GM18858 (cell line): ENCODE results near the gene INPP4B.

Experiments
- ATAC-seq: cut with Tn5 transposase; IDR thresholded peaks from one replicate; pipeline ENCODE4 v1.9.1; 2021; ENCODE audit not compliant: unreplicated experiment

Gene INPP4B

DNA sequence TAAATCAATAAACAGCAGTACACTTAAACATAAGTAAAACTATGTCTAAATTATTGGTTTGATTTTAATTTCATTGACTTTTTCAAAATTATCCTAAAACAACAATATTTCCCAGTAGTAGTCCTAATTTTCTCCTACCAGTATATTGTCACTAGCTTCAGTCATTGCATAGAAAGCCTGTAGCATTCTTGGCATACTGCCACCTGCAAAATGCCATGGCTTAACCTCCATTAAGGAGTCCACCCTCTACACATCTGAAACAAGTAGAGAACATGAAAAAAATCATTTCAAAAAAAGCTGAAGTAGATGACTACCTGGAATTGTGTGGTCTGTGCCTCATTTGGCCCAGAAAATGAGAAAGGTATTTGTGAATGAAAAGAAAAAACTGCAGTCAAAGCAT is 348.5 kb downstream of the INPP4B start:
- ATAC-seq, result no peak

DNA sequence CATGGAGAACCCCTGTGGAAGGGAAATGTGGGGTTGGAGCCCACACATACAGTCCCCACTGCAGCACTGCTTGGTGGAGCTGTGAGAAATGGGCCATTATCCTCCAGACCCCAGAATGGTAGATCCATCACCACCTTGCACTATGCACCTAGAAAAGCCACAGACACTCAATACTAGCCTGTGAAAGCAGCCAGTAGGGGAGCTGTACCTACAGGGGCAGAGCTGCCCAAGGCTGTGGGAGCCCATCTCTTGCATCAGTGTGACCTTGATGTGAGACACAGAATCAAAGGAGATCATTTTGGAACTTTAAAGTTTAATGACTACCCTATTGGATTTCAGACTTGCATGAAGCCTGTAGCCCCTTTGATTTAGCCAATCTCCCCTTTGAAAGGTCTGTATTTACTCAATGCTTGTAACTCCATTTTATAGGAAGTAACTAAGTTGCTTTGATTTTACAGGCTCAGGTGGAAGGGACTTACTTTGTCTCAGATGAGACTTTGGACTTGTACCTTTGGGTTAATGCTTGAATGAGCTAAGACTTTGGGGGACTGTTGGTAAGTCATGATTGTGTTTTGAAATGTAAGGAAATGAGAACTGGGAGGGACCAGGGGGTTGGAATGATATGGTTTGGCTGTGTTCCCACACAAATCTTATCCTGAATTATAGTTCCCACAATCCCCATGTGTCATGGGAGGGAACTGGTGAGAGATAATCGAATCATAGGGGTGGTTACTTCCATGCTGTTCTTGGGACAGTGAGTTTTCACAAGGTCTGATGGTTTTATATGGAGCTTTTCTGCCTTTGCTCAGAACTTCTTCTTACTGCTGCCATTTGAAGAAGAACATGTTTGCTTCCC is 352.6 kb downstream of the INPP4B start:
- no peak for ATAC-seq

DNA sequence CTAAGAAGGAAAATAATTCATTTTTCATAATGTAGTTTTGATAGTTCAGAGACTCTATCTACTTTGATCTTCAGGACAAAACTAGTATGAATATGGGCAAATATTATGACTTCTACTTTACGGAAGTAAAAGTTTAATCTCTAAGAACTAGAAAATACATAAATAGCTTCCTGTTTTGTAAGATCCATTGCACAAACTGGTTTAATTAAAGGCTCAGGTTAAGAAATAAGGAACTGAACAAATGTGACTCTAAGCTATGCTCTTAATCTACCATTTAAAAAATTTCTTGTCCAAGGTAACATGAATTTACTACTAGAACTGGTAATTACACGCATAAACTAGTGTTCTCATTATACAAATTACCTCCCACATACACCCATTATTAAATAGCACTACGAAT is 360.6 kb downstream of the INPP4B start:
- no peak for ATAC-seq

DNA sequence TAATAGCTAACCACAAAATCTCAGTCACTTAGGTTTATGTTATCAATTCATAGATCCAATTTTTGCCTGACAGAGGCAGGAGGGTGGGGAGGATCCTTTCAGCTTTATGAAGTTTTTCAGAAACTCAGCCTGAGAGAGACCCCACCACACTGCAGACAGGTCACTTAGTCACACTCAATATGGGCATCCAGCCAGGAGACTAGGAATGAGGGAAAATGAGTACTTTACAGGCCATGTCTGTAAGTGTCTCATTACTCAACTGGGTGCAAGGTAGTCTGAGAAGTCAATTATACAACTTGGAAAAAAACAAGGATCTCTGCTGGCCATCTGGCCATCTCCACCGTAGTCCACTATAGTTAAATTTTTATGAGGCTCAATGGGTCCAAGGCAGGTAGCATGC is 365.9 kb downstream of the INPP4B start:
- no peak for ATAC-seq

DNA sequence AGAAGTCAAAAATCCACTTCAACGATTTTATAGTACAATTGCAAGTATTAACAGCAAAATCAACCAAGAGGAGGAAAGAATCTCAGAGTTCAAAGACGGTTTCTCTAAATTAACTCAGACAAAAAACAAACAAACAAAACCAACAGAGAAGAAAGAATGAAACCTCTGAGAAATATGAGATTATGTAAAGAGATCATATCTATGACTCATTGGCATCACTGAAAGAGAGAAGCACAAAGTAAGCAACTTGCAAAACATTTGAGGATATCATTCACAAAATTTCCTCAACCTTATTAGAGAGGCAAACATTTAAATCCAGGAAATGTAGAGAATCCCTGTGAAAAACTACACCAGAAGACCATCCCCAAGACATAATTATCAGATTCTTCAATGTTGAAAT is 370.4 kb downstream of the INPP4B start:
- no peak for ATAC-seq

DNA sequence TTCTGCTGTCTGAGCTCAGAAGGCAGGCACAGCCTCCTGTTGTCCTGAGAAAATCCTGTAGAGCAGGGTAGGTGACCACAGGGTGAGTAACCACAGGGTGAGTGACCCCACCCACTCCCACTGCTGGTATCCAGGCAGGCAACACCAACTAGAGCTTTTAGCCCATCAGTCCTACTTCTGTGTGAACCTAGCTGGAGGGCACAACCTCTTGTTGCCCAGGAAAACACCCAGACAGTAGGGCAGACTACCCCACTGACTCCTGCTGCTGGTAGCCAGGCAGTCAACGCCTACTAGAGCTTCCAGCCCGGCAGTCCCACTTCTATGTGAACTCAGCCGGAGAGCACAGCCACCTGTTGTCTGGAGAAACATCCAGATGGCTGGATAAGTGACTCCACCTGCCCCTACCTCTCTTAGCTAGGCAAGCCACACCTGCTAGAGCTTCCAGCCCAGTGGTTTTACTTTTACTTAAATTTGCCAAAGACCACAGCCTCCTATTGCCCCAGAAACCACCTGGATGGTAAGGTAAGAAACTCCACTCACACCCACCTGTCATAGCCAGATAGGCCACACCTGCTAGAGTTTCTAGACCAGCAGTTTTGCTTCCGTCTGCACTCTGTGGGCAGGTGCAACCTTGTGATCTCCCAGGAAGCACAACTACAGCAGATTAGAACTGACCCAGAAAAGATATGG is 371.6 kb downstream of the INPP4B start:
- no peak for ATAC-seq

DNA sequence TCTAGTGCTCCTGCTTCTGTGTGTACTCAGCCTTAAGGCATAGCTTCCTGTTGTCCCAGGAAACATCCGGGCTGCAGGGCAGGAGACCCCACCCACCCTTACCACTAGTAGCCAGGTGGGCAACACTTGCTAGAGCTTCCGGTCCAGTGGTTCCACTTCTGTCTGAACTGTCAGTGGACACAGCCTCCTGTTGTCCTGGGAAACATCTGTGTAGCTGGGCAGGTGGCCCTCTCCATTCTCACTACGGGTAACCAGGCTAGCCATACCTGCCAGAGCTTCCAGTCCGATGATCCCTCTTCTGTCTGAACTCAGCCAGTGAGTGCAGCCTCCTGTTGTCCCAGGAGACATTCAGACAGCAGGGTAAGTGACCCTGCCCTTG is 372.2 kb downstream of the INPP4B start:
- no peak for ATAC-seq

DNA sequence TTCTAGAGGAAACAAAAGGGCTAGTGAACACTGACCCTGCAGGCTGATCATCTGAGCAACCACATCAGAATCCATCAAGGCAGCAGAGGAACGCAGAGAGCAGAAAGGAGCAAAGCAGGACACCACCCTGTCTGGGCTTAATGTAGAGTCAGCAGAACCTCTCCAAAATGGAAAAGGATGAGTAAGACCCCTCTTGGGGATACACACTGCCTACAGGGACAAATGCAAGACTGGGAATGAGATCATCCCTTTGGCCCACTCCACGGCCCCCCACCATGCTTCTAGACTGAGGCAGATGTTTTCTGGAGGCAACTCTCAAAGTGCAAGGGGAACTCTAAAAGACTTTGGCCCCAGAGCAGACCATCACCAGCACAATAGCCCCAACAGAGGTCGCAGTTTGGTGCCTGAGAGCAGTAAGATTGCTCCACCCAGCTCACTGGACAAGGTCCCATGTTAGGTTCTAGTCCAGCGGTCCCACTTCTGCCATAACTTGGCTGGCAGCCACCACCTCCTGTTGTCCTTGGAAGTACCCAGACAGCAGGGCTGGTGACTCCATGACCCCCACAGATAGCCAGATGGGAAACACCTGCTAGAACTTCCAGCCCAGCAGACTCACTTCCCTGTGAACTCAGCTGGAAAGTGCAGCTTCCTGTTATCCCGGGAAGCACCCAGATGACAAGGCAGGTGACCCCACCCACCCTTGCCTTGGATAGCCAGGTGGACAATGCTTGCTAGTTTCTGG is 372.7 kb downstream of the INPP4B start:
- no peak for ATAC-seq

DNA sequence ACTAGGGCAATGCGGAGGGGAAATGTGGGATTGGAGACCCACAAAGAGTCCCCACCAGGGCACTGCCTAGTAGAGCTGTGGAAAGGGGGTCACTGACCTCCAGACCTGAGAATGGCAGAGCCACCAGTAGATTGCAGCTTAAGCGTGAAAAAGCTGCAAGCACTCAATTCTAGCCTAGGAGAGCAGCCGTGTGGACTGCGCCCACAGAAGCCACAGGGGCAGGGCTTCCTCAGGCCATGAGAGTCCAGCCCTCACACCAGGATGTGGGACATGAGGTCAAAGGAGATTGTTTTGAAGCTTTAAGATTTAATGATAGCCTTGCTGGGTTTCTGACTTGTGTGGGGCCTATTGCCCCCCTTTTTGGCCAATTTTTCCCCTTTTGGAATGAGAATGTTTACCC is 379.0 kb downstream of the INPP4B start:
- no peak for ATAC-seq

DNA sequence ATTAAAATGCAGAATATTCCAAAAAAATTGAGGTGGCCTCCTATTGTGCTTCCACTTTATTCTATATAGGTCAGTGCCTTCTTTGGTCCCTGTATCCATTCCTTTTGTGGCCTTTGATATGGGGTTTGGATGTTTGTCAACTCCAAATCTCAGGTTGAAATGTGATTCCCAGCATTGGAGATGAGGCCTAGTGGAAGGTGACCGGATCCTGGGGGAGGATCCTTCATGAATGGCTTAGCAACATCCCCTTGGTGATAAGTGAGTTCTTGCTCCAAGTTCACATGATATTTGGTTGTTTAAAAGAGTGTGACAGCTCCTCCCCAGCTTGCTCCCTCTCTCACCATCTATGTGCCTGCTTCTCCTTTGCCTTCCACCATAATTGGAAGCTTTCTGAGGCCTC is 380.6 kb downstream of the INPP4B start:
- ATAC-seq, result no peak

DNA sequence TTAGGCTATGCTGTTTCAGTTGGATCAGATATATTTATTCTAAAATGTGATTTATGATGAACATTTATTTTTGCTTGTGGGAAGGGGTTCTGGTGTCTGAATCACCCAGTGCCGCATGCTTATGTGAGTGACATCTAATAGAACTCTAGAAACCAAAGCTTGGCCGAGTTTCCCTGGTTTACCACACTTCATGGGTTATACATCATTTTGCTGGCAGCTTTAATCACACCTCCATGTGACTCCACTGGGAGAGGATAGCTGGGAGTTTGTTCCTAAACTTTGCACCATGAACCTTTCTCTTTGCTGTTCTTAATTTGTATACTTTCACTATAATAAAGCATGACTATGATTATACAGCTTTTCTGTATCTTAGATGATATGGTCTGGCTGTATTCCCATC is 382.9 kb downstream of the INPP4B start:
- no peak for ATAC-seq

DNA sequence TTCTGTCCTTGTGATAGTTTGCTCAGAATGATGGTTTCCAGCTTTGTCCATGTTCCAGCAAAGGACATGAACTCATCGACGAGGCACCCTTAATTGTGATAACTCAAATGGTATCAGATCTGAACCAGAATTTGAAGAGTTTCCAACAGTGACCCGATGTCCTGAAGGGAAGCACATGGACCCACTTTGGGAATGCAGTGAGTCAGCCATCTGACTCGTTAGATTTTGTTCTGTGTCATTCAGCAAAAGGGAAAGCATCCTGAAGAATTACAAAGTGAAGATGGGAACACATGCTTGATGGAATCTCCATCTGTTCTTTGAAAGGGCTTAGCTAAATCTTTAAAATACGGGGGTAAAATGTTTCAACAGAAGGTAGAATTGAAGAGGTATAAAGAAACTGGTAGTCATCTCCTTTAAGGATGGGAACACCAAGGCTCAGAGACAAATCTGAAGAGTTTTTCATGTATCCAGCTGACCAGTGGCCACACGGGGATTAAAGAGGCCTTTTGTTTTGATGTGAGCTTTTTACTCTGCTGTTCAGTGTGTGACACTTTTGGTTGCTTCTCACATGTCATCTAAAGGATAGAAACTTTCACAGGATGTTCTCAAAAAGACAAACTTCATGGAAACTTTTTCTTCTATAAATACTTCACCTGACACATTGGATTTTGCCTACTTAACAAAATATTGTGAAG is 393.8 kb downstream of the INPP4B start:
- ATAC-seq, result no peak

DNA sequence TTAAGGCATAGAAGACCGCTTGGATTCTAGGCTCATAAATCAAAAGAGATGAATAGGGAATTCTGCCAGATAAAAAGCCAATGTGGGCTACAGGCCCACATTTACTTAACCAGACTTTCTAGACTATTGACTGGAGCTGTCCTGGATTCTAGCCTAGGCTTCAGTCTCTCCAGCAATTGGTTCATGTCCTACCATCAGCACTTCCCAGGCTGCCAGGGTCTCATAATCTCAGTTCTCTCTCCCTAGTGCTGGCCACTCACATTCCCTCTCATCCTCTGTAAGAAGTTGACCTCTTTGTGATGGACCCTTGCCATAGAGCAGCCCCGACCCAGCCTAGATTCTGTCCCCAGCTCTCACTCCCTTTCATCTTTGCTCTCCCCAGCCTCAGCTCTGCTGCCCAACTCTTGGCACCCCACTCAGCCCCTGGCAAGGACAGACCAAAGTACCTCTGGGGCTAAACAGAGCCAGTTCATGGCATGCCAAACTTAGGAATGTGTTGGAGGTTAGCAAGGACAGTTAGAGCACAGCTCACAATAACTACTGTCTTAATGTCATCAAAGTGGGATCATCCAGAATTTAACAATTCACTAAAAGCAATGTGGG is 396.2 kb downstream of the INPP4B start:
- ATAC-seq, result no peak

DNA sequence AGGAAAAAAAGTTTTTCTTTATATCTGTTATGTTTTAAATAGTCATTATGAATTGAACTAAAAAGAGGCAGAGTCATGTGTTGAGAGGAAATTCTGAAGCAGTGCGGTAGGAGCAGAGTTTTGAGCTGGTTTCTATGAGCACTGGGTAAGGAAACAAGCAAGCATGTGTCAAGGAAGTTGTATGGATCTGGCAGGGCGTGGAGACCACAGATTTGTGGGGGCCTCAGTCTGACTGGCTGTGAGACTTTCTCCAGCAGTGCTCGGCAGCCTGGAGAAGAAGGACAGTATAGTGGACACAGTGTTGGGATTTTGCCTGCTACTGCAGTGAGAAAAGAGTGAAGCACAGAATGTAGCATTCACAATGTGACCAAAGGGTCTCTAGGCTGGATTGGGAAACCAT is 399.1 kb downstream of the INPP4B start:
- ATAC-seq, result no peak

DNA sequence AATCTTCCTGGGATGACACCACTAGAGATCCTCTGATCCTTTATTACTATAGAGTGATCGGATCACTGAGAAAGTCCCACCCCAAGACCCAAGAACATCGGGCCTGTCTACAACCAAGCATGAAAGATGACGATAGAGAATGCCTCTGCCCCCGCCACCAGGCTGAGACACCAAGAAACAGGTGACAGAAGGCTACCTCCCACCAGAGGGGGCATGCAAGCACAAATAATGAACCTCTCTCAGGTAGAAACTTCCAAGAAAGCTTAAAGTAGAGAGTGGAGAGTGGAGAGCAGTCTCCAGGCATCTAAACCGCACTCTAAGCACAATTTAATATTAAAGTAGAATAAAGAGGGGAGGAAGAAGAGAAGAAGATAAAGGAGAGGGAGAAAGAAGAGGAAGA is 402.6 kb downstream of the INPP4B start:
- ATAC-seq, result no peak

DNA sequence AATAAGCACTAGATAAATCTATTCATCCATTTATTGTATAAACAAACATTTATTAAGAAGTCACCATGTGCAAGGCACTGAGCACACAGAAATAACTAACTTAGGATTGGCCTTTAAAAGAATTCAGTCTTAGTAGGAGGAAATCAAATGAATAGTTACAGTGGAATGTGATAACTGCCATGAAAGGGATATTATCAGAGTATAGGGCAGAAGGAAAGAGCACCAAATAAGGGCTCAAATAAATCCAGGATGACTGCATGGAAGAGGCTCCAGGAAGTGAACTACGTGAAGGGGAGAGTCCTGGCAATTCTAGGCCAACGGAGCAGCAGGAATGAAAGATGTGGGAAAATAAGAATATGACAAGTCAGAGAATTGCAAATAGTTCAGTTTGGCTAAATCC is 406.0 kb downstream of the INPP4B start:
- ATAC-seq, result no peak

DNA sequence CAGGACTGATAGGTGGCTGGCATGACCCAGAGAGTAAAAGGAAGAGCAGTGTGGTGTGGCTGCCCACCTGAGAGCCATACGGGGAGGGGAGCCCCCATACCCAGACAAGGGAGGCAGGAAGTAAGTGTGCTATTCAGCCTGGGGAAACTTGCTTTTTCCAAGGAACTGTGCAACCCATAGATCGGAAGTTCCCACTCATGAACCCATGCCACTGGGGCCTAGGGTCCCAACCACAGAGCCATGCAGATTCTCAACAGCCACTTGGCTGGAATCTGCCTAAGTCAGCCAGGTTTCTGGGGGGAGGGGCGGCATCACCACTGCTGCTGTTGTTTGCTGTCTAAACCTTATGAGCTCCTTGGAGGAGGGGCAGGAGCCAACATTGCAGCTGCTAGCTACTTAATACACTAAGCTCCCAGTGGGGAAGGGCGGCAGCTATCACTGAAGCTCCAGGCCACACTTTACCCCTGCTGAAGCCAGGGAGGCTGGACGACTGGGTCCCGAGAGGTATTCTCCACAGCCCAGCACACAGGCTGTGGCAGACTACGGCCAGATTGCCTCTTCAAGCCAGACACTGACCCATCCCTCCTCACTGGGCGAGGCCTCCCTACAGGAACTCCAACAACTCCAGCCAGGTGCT is 410.4 kb downstream of the INPP4B start:
- no peak for ATAC-seq

DNA sequence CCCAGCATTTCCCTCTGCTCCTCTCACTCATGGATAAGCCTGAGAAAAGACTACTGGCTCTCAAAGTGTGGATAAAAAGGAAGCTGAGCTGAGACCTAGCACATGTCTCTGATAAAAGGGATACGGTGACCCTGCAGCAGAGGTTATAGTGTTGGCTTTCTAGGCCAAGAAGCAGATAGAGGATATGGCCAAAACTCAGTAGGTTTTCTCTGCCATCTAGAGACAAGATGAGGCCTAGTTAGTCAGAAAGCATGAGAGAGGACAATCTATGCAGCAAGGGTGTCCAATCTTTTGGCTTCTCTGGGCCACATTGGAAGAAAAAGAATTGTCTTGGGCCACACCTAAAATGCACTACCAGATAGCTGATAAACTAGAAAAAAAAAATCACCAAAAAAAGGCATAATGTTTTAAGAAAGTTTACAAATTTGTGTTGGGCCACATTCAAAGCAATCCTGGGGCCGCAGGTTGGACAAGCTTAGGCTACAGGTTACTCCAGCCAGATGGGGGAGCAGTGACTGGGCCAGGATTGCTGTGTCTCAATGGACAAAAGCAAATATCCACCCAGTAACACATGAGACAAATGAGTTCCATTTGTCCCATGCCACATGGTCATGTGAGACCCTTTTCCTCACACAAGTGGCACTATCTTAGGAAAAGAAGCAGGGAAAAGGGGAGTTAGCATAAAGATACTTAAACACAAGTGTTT is 411.4 kb downstream of the INPP4B start:
- ATAC-seq, result no peak

DNA sequence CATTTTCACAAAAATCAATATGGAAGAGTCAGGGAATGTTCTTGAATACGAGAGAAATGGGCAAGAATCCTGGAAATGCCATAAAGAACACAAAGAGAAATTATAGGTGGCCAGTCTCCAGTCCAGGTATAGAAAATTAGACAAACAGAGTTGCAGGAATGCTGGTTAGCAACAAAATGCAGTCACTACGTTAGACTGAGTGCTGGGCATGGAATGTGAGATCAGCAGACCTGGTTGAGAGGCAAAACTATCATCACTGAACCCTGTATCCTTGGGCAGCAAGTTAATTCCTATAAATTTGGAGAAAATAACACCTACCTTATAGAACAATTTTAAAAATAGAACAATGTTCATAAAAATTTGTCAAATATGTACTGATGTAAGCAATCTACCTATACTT is 417.4 kb downstream of the INPP4B start:
- no peak for ATAC-seq

DNA sequence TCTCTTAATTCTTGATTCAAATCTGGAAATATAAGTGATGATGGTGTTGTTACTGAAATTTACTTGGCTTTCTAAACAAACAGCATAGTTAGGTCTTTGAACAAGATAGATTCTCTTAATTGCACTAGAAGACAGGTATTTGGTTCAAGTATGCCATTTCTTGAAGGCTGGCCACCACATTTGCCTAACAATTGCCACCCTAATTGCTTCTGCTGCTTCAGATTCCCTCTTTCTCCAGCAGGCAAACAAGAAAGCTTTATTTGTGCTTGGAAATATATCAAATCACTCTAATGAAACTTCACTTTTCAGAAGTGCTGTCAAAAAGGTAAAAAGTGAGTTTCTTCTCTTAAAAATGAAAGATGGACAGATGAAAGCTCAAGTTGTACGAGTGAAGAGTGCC is 418.6 kb downstream of the INPP4B start:
- ATAC-seq, result no peak
